HL-60 (cell line): Measurements from ENCODE around the gene NT5E.

Experiments
- GABPA ChIP-seq: IDR thresholded peaks from 2 replicates; pipeline ENCODE4 v1.6.1; 2012; ENCODE audit warnings: low read depth
- POLR2AphosphoS5 ChIP-seq: IDR thresholded peaks from 2 replicates; pipeline ENCODE4 v1.6.1; 2012; ENCODE audit warnings: low read depth
- SPI1 ChIP-seq: IDR thresholded peaks from 2 replicates; pipeline ENCODE4 v1.6.1; 2012; ENCODE audit warnings: low read depth, mild to moderate bottlenecking, borderline replicate concordance
- TF ChIP-seq, protein P1 (sequence below): IDR thresholded peaks from one replicate; pipeline ENCODE4 v1.5.1; 2011; ENCODE audit warnings: low read length, control low read depth, inconsistent platforms; ENCODE audit not compliant: insufficient read depth
- TF ChIP-seq, protein P2 (sequence below): IDR thresholded peaks from 2 replicates; pipeline ENCODE4 v1.6.1; 2012; ENCODE audit warnings: low read depth; ENCODE audit not compliant: insufficient replicate concordance

DNA sequence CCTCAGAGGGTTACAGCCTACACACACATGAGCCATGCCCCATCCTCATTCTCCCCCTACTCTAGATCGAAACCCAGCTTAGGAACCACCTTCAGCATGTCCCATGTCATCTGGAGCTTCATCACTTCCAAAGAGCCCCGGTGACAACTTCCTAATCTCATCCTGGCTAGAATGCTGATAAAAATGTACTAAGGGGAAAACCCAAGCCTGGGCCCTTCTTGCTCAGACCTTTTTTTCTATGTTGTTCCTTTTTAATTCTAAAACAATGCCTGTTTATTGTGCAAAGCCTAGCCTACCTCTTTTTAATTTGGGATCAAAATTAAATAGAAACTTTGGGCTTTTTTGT lies 44.1 kb upstream of the NT5E start:
- TF ChIP-seq, protein P1, sequence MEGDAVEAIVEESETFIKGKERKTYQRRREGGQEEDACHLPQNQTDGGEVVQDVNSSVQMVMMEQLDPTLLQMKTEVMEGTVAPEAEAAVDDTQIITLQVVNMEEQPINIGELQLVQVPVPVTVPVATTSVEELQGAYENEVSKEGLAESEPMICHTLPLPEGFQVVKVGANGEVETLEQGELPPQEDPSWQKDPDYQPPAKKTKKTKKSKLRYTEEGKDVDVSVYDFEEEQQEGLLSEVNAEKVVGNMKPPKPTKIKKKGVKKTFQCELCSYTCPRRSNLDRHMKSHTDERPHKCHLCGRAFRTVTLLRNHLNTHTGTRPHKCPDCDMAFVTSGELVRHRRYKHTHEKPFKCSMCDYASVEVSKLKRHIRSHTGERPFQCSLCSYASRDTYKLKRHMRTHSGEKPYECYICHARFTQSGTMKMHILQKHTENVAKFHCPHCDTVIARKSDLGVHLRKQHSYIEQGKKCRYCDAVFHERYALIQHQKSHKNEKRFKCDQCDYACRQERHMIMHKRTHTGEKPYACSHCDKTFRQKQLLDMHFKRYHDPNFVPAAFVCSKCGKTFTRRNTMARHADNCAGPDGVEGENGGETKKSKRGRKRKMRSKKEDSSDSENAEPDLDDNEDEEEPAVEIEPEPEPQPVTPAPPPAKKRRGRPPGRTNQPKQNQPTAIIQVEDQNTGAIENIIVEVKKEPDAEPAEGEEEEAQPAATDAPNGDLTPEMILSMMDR = no peak
- TF ChIP-seq POLR2AphosphoS5 = no peak
- TF ChIP-seq, protein P2, sequence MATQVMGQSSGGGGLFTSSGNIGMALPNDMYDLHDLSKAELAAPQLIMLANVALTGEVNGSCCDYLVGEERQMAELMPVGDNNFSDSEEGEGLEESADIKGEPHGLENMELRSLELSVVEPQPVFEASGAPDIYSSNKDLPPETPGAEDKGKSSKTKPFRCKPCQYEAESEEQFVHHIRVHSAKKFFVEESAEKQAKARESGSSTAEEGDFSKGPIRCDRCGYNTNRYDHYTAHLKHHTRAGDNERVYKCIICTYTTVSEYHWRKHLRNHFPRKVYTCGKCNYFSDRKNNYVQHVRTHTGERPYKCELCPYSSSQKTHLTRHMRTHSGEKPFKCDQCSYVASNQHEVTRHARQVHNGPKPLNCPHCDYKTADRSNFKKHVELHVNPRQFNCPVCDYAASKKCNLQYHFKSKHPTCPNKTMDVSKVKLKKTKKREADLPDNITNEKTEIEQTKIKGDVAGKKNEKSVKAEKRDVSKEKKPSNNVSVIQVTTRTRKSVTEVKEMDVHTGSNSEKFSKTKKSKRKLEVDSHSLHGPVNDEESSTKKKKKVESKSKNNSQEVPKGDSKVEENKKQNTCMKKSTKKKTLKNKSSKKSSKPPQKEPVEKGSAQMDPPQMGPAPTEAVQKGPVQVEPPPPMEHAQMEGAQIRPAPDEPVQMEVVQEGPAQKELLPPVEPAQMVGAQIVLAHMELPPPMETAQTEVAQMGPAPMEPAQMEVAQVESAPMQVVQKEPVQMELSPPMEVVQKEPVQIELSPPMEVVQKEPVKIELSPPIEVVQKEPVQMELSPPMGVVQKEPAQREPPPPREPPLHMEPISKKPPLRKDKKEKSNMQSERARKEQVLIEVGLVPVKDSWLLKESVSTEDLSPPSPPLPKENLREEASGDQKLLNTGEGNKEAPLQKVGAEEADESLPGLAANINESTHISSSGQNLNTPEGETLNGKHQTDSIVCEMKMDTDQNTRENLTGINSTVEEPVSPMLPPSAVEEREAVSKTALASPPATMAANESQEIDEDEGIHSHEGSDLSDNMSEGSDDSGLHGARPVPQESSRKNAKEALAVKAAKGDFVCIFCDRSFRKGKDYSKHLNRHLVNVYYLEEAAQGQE = no peak
- TF ChIP-seq GABPA = no peak
- TF ChIP-seq SPI1 = no peak
